Fibroblast of skin of abdomen (primary cell): Measurements from ENCODE around the gene GPR173. TPM values are rescaled to one million over a fixed set of nuclear protein-coding genes. Genes with fewer than 3 reads are reported as not detected.

Source experiments
- DNase-seq: peaks from one replicate; pipeline ENCODE4 v3.0.0-alpha.2; 2013
- polyA plus RNA-seq, 2 experiments: library from polyadenylated mRNA; unstranded; fragments of 120-200 nt; gene quantifications; one replicate each; pipeline ENCODE4 v1.2.1, GENCODE V29; 2013; ENCODE audit not compliant: insufficient read length in 2 of 2

Gene GPR173
- 6.6 TPM for polyA plus RNA-seq (2013, experiment 1 of 2; ENCODE audit: insufficient read length)
- 6.5 TPM for polyA plus RNA-seq (2013, experiment 2 of 2; ENCODE audit: insufficient read length)

GRCh38 chrX:53048169-53049126, at the start of gene GPR173:
Gene GPR173, plus strand, starts transcription at chrX:53048789. Its CDS starts 27,833 bp downstream, at chrX:53076622.
- peak; percentile 77 for DNase-seq

- DNase-seq, result peak; percentile 14
These were observed 48.0 kb upstream of the GPR173 start for GRCh38 chrX:53000447-53001135.

- DNase-seq, result no peak
These were observed 46.6 kb upstream of the GPR173 start for GRCh38 chrX:53001958-53002357.

GRCh38 chrX:53003111-53003510, 45.5 kb upstream of the GPR173 start:
- DNase-seq, result no peak

- no peak for DNase-seq
These were observed 44.6 kb upstream of the GPR173 start for GRCh38 chrX:53004038-53004437.

- no peak for DNase-seq
These were observed 43.8 kb upstream of the GPR173 start for GRCh38 chrX:53004811-53005210.

GRCh38 chrX:53005327-53005726, 43.3 kb upstream of the GPR173 start:
- no peak for DNase-seq

GRCh38 chrX:53009032-53009431, 39.6 kb upstream of the GPR173 start:
- DNase-seq, result no peak

GRCh38 chrX:53013291-53013690, 35.3 kb upstream of the GPR173 start:
- no peak for DNase-seq

- DNase-seq, result no peak
These were observed 30.0 kb upstream of the GPR173 start for GRCh38 chrX:53018627-53019026.

GRCh38 chrX:53022381-53022780, 26.2 kb upstream of the GPR173 start:
- no peak for DNase-seq

- DNase-seq, result no peak
These were observed 19.9 kb upstream of the GPR173 start for GRCh38 chrX:53028678-53029077.

- no peak for DNase-seq
These were observed 17.2 kb upstream of the GPR173 start for GRCh38 chrX:53031380-53031779.

- no peak for DNase-seq
These were observed 12.4 kb upstream of the GPR173 start for GRCh38 chrX:53036149-53036548.

GRCh38 chrX:53039236-53039635, 9.4 kb upstream of the GPR173 start:
- no peak for DNase-seq

- no peak for DNase-seq
These were observed 3.6 kb upstream of the GPR173 start for GRCh38 chrX:53044995-53045394.

GRCh38 chrX:53047228-53047627, 1.4 kb upstream of the GPR173 start:
- DNase-seq, result no peak

- no peak for DNase-seq
These were observed 533 bp downstream of the GPR173 start for GRCh38 chrX:53049127-53049517.

GRCh38 chrX:53050841-53051240, 2.3 kb downstream of the GPR173 start:
- no peak for DNase-seq

- no peak for DNase-seq
These were observed 6.8 kb downstream of the GPR173 start for GRCh38 chrX:53055244-53055849.

- DNase-seq, result no peak
These were observed 7.7 kb downstream of the GPR173 start for GRCh38 chrX:53056292-53056691.

GRCh38 chrX:53065104-53065503, 16.5 kb downstream of the GPR173 start:
- no peak for DNase-seq

GRCh38 chrX:53071064-53071463, 22.5 kb downstream of the GPR173 start:
- no peak for DNase-seq
